GM12891 (cell line): ENCODE data around the gene FRMD5.

Source experiments
- DNase-seq: peaks from one replicate; pipeline ENCODE4 v3.0.0; 2011; ENCODE audit warnings: low spot score; ENCODE audit not compliant: insufficient read length
- FAIRE-seq: peaks from 2 replicates; lab custom pipeline; 2011; peaks lifted over from hg19 to GRCh38; lab: Jason Lieb, UNC
- PAX5 ChIP-seq: IDR thresholded peaks from 2 replicates; pipeline ENCODE4 v1.6.1; 2011; ENCODE audit warnings: low read length, moderate library complexity, mild to moderate bottlenecking; ENCODE audit not compliant: insufficient read depth, severe bottlenecking
- POLR2A ChIP-seq: IDR thresholded peaks from 2 replicates; pipeline ENCODE4 v1.6.1; 2011; ENCODE audit warnings: low read depth, low read length, control low read depth
- POLR2AphosphoS5 ChIP-seq: IDR thresholded peaks from 2 replicates; pipeline ENCODE4 v1.6.1; 2011; ENCODE audit warnings: low read depth, low read length, control low read depth
- POU2F2 ChIP-seq: IDR thresholded peaks from 2 replicates; pipeline ENCODE4 v1.6.1; 2011; ENCODE audit warnings: low read depth, mild to moderate bottlenecking, control low read depth, low read length, moderate library complexity
- SPI1 ChIP-seq: IDR thresholded peaks from 2 replicates; pipeline ENCODE4 v1.6.1; 2011; ENCODE audit warnings: low read depth, low read length, control low read depth
- TAF1 ChIP-seq: IDR thresholded peaks from 2 replicates; pipeline ENCODE4 v1.6.1; 2011; ENCODE audit warnings: low read depth, low read length, control low read depth

The FRMD5 gene

GRCh38 chr15:44147636-44148035 is 47.4 kb downstream of the FRMD5 start:
- DNase-seq (no peak), FAIRE-seq (no peak)
- TF ChIP-seq POU2F2: no peak
- no peak for TF ChIP-seq POLR2AphosphoS5
- no peak for TF ChIP-seq TAF1
- TF ChIP-seq PAX5: no peak
- no peak for TF ChIP-seq POLR2A
- no peak for TF ChIP-seq SPI1

GRCh38 chr15:44145495-44145894 is 49.6 kb downstream of the FRMD5 start:
- FAIRE-seq (no peak), DNase-seq (no peak)
- TF ChIP-seq TAF1 (no peak), POLR2A (no peak), PAX5 (no peak), POLR2AphosphoS5 (no peak), POU2F2 (no peak), SPI1 (no peak)

GRCh38 chr15:44144992-44145391 is 50.1 kb downstream of the FRMD5 start:
- no peak for TF ChIP-seq POU2F2
- TF ChIP-seq PAX5: no peak
- TF ChIP-seq TAF1: no peak
- TF ChIP-seq POLR2AphosphoS5: no peak
- TF ChIP-seq SPI1: no peak
- TF ChIP-seq POLR2A: no peak
- FAIRE-seq: no peak

GRCh38 chr15:44144184-44144583 is 50.9 kb downstream of the FRMD5 start:
- TF ChIP-seq POLR2A (no peak), SPI1 (no peak), POLR2AphosphoS5 (no peak), TAF1 (no peak), PAX5 (no peak), POU2F2 (no peak)
- DNase-seq (no peak), FAIRE-seq (no peak)

More at GRCh38 chr15:44144992-44145391, 50.1 kb downstream of the FRMD5 start:
- DNase-seq: no peak

GRCh38 chr15:44137750-44138149 is 57.3 kb downstream of the FRMD5 start:
- TF ChIP-seq POLR2AphosphoS5: no peak
- TF ChIP-seq POLR2A: no peak
- no peak for TF ChIP-seq SPI1
- TF ChIP-seq PAX5: no peak
- DNase-seq (no peak), FAIRE-seq (no peak)

- no peak for DNase-seq
- FAIRE-seq: no peak
- TF ChIP-seq SPI1 (no peak), POLR2A (no peak), POLR2AphosphoS5 (no peak), POU2F2 (no peak), PAX5 (no peak), TAF1 (no peak)
These were observed 58.0 kb downstream of the FRMD5 start for GRCh38 chr15:44136991-44137477.

GRCh38 chr15:44132057-44132456 is 63.0 kb downstream of the FRMD5 start:
- FAIRE-seq (no peak), DNase-seq (no peak)
- TF ChIP-seq POLR2AphosphoS5: no peak
- TF ChIP-seq SPI1: no peak
- no peak for TF ChIP-seq PAX5

GRCh38 chr15:44130778-44131177 is 64.3 kb downstream of the FRMD5 start:
- DNase-seq (no peak), FAIRE-seq (no peak)
- no peak for TF ChIP-seq POLR2A
- no peak for TF ChIP-seq TAF1
- TF ChIP-seq SPI1: no peak
- no peak for TF ChIP-seq PAX5
- TF ChIP-seq POU2F2: no peak
- TF ChIP-seq POLR2AphosphoS5: no peak

GRCh38 chr15:44129911-44130310 is 65.2 kb downstream of the FRMD5 start:
- DNase-seq: no peak
- TF ChIP-seq POLR2A: no peak
- TF ChIP-seq POU2F2: no peak
- no peak for TF ChIP-seq PAX5
- TF ChIP-seq SPI1: no peak
- no peak for TF ChIP-seq TAF1
- peak; percentile 5 for FAIRE-seq

- no peak for DNase-seq
- no peak for FAIRE-seq
These were observed 66.6 kb downstream of the FRMD5 start for GRCh38 chr15:44128443-44128842.

More at GRCh38 chr15:44128443-44128842, 66.6 kb downstream of the FRMD5 start:
- no peak for TF ChIP-seq POU2F2
- TF ChIP-seq SPI1: no peak
- TF ChIP-seq PAX5: no peak
- TF ChIP-seq TAF1: no peak
- TF ChIP-seq POLR2A: no peak
- TF ChIP-seq POLR2AphosphoS5: no peak
